Hematopoietic multipotent progenitor cell (in vitro differentiated cells): ENCODE measurements around the gene EPB41L3. TPM values are rescaled to one million over a fixed set of nuclear protein-coding genes. Genes with fewer than 3 reads are reported as not detected.

Experiments used
- DNase-seq, 3 donors: peaks; one replicate each; pipeline ENCODE4 v3.0.0-alpha.2; 2011 to 2015; ENCODE audit warnings: low read depth in 2 of 3, low spot score in 2 of 3
- total RNA-seq: library from RNA; depleted of rRNA; stranded (reverse); fragments of >200 nt; gene quantifications from one replicate; pipeline ENCODE4 v1.2.3, GENCODE V29; 2012

EPB41L3 gene
- total RNA-seq, 1 donor, result 6.2 TPM

GRCh38 chr18:5419030-5419429 is 124.8 kb downstream of the EPB41L3 start:
- DNase-seq, result no peak

- DNase-seq, result peak in 2 of 3 donors; percentile 19 to 71
Measured at GRCh38 chr18:5417342-5417741, 126.5 kb downstream of the EPB41L3 start.

GRCh38 chr18:5416112-5416511 is 127.7 kb downstream of the EPB41L3 start:
- no peak for DNase-seq

- no peak for DNase-seq
Measured at GRCh38 chr18:5415665-5416064, 128.1 kb downstream of the EPB41L3 start.

GRCh38 chr18:5415031-5415430 is 128.8 kb downstream of the EPB41L3 start:
- no peak for DNase-seq

- DNase-seq, result no peak
Measured at GRCh38 chr18:5414546-5414945, 129.3 kb downstream of the EPB41L3 start.

GRCh38 chr18:5413447-5413846 is 130.3 kb downstream of the EPB41L3 start:
- DNase-seq, result no peak

GRCh38 chr18:5410582-5410981 is 133.2 kb downstream of the EPB41L3 start:
- DNase-seq, result no peak

- DNase-seq, result no peak
Measured at GRCh38 chr18:5398269-5398668, 145.5 kb downstream of the EPB41L3 start.

- no peak for DNase-seq
Measured at GRCh38 chr18:5397102-5397501, 146.7 kb downstream of the EPB41L3 start.

GRCh38 chr18:5395860-5396448 is 147.8 kb downstream of the EPB41L3 start:
- DNase-seq, result no peak

- DNase-seq, result no peak
Measured at GRCh38 chr18:5393779-5394178, 150.0 kb downstream of the EPB41L3 start.

- no peak for DNase-seq
Measured at GRCh38 chr18:5391409-5391808, 152.4 kb downstream of the EPB41L3 start.

GRCh38 chr18:5389356-5389755 is 154.4 kb downstream of the EPB41L3 start:
- no peak for DNase-seq

GRCh38 chr18:5388896-5389295 is 154.9 kb downstream of the EPB41L3 start:
- no peak for DNase-seq

- DNase-seq, result no peak
Measured at GRCh38 chr18:5380586-5380985, 163.2 kb downstream of the EPB41L3 start.

GRCh38 chr18:5376986-5377385 is 166.8 kb downstream of the EPB41L3 start:
- DNase-seq, result no peak

GRCh38 chr18:5370332-5370731 is 173.5 kb downstream of the EPB41L3 start:
- no peak for DNase-seq

GRCh38 chr18:5369513-5369912 is 174.3 kb downstream of the EPB41L3 start:
- no peak for DNase-seq

GRCh38 chr18:5365443-5365842 is 178.4 kb downstream of the EPB41L3 start:
- DNase-seq, result no peak

- DNase-seq, result no peak
Measured at GRCh38 chr18:5350636-5351035, 193.2 kb downstream of the EPB41L3 start.
